Measurements from ENCODE around the gene EED.

EED gene

DNA sequence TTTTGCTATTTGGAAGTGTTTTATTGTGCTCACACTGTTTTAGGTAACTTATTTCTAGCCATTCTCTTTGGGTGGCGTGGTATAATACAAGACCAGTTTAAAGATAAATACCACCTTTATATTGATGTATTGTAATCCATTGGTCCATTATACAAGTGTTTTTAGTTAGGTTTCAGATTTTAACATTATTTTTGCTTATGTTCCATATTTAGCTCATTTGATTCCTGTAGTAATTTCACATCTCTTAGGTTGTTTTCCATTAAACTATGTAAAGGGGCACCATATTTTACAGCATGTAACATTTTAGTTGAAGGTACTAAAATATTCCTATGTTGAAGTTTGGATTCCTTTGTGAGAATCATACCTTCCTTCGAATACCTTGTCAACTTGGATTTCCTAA, 20.1 kb downstream of the EED start:
- Histone ChIP-seq H3K27ac (replicated peaks) (no peak overlapping the region), H3K27me3 (ENCODE audit: insufficient read depth, poor library complexity, severe bottlenecking) (no peaks in the 10 kb centered on the region), H3K4me3 (replicated peaks; ENCODE audit: insufficient read depth, low read length) (no peak overlapping the region)
- no peak for DNase-seq (ENCODE audit: low read depth in 1 of 2, low spot score in 1 of 2)
- TF ChIP-seq, protein P1, sequence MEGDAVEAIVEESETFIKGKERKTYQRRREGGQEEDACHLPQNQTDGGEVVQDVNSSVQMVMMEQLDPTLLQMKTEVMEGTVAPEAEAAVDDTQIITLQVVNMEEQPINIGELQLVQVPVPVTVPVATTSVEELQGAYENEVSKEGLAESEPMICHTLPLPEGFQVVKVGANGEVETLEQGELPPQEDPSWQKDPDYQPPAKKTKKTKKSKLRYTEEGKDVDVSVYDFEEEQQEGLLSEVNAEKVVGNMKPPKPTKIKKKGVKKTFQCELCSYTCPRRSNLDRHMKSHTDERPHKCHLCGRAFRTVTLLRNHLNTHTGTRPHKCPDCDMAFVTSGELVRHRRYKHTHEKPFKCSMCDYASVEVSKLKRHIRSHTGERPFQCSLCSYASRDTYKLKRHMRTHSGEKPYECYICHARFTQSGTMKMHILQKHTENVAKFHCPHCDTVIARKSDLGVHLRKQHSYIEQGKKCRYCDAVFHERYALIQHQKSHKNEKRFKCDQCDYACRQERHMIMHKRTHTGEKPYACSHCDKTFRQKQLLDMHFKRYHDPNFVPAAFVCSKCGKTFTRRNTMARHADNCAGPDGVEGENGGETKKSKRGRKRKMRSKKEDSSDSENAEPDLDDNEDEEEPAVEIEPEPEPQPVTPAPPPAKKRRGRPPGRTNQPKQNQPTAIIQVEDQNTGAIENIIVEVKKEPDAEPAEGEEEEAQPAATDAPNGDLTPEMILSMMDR (IDR thresholded peaks at IDR 0.05; ENCODE audit: insufficient read depth, low read length): no peak
- TF ChIP-seq, protein P2, sequence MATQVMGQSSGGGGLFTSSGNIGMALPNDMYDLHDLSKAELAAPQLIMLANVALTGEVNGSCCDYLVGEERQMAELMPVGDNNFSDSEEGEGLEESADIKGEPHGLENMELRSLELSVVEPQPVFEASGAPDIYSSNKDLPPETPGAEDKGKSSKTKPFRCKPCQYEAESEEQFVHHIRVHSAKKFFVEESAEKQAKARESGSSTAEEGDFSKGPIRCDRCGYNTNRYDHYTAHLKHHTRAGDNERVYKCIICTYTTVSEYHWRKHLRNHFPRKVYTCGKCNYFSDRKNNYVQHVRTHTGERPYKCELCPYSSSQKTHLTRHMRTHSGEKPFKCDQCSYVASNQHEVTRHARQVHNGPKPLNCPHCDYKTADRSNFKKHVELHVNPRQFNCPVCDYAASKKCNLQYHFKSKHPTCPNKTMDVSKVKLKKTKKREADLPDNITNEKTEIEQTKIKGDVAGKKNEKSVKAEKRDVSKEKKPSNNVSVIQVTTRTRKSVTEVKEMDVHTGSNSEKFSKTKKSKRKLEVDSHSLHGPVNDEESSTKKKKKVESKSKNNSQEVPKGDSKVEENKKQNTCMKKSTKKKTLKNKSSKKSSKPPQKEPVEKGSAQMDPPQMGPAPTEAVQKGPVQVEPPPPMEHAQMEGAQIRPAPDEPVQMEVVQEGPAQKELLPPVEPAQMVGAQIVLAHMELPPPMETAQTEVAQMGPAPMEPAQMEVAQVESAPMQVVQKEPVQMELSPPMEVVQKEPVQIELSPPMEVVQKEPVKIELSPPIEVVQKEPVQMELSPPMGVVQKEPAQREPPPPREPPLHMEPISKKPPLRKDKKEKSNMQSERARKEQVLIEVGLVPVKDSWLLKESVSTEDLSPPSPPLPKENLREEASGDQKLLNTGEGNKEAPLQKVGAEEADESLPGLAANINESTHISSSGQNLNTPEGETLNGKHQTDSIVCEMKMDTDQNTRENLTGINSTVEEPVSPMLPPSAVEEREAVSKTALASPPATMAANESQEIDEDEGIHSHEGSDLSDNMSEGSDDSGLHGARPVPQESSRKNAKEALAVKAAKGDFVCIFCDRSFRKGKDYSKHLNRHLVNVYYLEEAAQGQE (IDR thresholded peaks at IDR 0.05; ENCODE audit: insufficient replicate concordance, low read depth): no peak
- TF ChIP-seq GABPA (IDR thresholded peaks at IDR 0.05; ENCODE audit: low read depth) (no peak), POLR2AphosphoS5 (IDR thresholded peaks at IDR 0.05; ENCODE audit: low read depth) (no peak), SPI1 (IDR thresholded peaks at IDR 0.05; ENCODE audit: borderline replicate concordance, low read depth) (no peak)

DNA sequence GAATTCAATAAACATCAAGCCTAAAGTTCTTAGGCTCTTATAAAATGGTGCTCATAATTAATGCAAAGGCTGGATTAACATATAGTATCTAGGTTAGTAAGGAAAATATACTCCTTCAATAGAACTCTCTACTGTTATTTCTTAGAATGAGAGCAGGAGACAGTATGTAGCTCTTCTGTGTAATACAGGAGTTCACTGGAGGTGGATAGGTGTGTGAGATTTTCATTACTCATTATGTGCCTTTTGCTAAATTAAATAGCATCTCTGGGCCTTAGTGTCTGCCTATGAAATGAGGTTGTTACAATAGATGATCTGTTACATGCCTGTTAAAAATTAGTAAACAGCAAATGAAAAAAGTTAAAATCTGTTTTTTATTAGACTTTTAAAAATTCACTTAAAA, 20.6 kb downstream of the EED start:
- Histone ChIP-seq H3K4me3 (replicated peaks; ENCODE audit: insufficient read depth, low read length) (no peak overlapping the region), H3K27ac (replicated peaks) (no peak overlapping the region), H3K27me3 (ENCODE audit: insufficient read depth, poor library complexity, severe bottlenecking) (no peaks in the 10 kb centered on the region)
- DNase-seq (ENCODE audit: low read depth in 1 of 2, low spot score in 1 of 2): no peak
- TF ChIP-seq POLR2AphosphoS5 (IDR thresholded peaks at IDR 0.05; ENCODE audit: low read depth): no peak
- TF ChIP-seq, protein P2 (IDR thresholded peaks at IDR 0.05; ENCODE audit: insufficient replicate concordance, low read depth): no peak
- TF ChIP-seq, protein P1 (IDR thresholded peaks at IDR 0.05; ENCODE audit: insufficient read depth, low read length): no peak

DNA sequence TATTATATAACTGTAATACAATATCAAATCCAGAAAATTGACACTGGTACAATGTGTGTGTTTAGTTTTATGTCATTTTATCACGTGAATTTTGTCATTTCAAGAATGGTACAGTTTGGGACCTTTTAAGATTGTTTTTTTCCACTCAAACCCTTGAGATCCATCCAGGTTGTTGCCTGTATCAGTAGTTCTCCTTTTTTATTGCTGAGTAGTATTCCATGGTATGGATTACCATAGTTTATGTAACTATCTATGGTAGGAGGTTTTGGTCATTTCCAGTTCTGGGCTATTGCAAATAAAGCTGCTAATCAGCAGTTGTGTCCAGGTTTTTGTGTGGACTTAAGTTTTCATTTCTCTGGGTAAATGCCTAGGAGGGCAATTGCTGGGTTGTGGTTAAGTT, 25.1 kb downstream of the EED start:
- no peak overlapping the region for H3K4me3 ChIP-seq (replicated peaks; ENCODE audit: insufficient read depth, low read length)
- DNase-seq (ENCODE audit: low read depth in 1 of 2, low spot score in 1 of 2): no peak
- TF ChIP-seq GABPA (IDR thresholded peaks at IDR 0.05; ENCODE audit: low read depth) (no peak), SPI1 (IDR thresholded peaks at IDR 0.05; ENCODE audit: borderline replicate concordance, low read depth) (no peak), POLR2AphosphoS5 (IDR thresholded peaks at IDR 0.05; ENCODE audit: low read depth) (no peak)
- TF ChIP-seq, protein P1 (IDR thresholded peaks at IDR 0.05; ENCODE audit: insufficient read depth, low read length): no peak
- TF ChIP-seq, protein P2 (IDR thresholded peaks at IDR 0.05; ENCODE audit: insufficient replicate concordance, low read depth): no peak
- H3K27me3 ChIP-seq (ENCODE audit: insufficient read depth, poor library complexity, severe bottlenecking): no peaks in the 10 kb centered on the region
- H3K27ac ChIP-seq (replicated peaks): no peak overlapping the region
